Measurements from ENCODE around the gene PTH2. TPM values are rescaled to one million over a fixed set of nuclear protein-coding genes. Genes with fewer than 3 reads are reported as not detected.

The PTH2 gene
- total RNA-seq, 2 experiments from 2014 or later, result not detected

GRCh38 chr19:49441210-49441959, 18.1 kb upstream of the PTH2 start, which contains the start of gene SLC17A7:
Gene SLC17A7, minus strand, starts transcription at chr19:49441527. Its CDS starts 148 bp downstream, at chr19:49441379.
- peak; percentile 50 for DNase-seq
- Mint-ChIP-seq H3K4me3 (peak within 1 kb of the TSS; percentile 79), H3K36me3 (peaks cover 5% of the 10 kb centered on the region), H3K4me1 (peaks cover 27% of the 10 kb centered on the region), H3K27me3 (peaks cover 67% of the 10 kb centered on the region), H3K9me3 (no peaks in the 10 kb centered on the region), H3K27ac (no peak within 1 kb of the TSS)

- Mint-ChIP-seq H3K27ac (no peak overlapping the region), H3K4me1 (peaks cover 32% of the 10 kb centered on the region), H3K9me3 (no peaks in the 10 kb centered on the region), H3K36me3 (peaks cover 2% of the 10 kb centered on the region), H3K4me3 (no peak overlapping the region), H3K27me3 (peaks cover 75% of the 10 kb centered on the region)
- no peak for DNase-seq
Measured at GRCh38 chr19:49440439-49441209, 17.4 kb upstream of the PTH2 start.

DNA sequence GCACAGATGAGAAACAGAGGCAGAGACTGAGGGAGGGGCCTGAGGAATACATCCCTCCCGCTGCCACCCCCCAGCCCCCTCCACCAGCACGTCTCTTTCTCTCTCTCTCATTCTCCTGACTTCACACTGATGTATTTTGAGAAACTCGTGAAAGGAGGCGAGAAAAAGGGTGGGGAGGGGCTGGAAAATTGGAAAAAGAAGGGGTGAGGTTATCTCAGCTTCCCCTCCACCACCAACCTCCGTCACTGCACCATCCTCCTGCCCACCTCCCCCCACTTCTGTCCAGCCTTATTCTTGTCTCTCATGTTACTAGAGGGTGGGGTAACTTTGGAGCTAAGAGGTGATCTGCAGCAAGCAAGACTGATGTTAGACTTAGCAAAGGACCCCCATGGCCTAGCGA, 16.6 kb upstream of the PTH2 start:
- peaks cover 2% of the 10 kb centered on the region for H3K36me3 Mint-ChIP-seq
- H3K27ac Mint-ChIP-seq, result no peak overlapping the region
- no peaks in the 10 kb centered on the region for H3K9me3 Mint-ChIP-seq
- H3K4me1 Mint-ChIP-seq, result peaks cover 27% of the 10 kb centered on the region
- H3K4me3 Mint-ChIP-seq, result no peak overlapping the region
- H3K27me3 Mint-ChIP-seq, result peaks cover 83% of the 10 kb centered on the region
- DNase-seq, result no peak

DNA sequence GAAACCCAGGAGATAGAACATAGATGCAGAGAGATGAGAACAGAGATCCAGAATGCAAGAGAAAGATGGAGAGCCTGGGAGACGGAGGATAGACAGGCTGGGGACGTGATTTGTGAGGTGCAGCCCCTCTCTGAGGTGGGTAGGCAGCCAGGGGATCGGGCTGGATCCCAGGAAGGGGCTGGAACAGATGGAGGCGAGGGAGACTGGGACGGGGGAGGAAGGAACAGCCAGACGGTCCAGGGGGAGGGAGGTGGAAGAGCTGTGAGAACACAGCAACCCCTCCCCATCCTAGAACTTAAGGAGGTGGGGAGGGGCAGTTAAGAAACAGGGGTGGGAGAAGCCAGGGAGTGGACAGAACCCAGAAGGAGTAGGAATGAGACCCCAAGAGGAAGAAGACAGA, 15.0 kb upstream of the PTH2 start:
- Mint-ChIP-seq H3K4me3 (no peak overlapping the region), H3K27ac (no peak overlapping the region), H3K9me3 (no peaks in the 10 kb centered on the region), H3K36me3 (peaks cover 2% of the 10 kb centered on the region), H3K4me1 (peaks cover 28% of the 10 kb centered on the region), H3K27me3 (peaks cover 98% of the 10 kb centered on the region)
- DNase-seq, result no peak

GRCh38 chr19:49437231-49437630, 14.0 kb upstream of the PTH2 start:
- DNase-seq, result no peak
- Mint-ChIP-seq H3K9me3 (no peaks in the 10 kb centered on the region), H3K4me3 (no peak overlapping the region), H3K36me3 (peaks cover 2% of the 10 kb centered on the region), H3K27me3 (peaks cover 99% of the 10 kb centered on the region), H3K4me1 (peaks cover 27% of the 10 kb centered on the region), H3K27ac (no peak overlapping the region)

DNA sequence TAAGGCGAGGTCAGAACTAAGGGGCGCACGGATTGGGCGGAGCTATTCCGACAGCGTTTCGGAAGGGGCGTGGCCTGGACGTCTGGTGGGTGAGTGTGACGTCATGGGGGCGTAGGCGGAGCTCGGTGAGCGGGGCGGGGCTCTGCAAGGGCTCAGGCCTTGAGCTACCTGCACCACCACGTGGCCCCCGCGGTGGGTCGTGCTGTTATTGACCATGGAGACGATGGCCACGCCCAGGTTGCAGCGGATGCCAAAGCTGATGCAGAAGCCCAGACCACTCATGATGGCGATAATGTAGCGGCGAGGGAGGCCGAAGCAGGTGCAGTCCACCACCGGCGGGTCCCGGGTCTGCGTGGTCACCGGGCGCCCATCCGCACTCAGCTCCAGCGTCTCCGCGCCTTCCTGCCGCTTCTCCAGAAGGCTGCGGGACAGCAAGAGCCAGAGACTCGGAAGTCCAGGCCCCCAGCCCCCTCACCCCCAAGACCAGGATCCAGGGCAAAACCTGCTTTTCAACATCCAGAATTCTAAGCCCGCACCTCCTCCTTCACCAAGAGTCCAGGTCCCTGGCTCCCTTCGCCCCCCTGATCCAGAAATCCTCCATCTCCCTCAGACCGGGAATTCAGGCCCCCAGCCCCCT, 13.3 kb upstream of the PTH2 start:
- peaks cover 22% of the 10 kb centered on the region for H3K4me1 Mint-ChIP-seq
- H3K27me3 Mint-ChIP-seq, result peaks cover 99% of the 10 kb centered on the region
- no peak overlapping the region for H3K4me3 Mint-ChIP-seq
- peak; percentile 76 for DNase-seq
- peaks cover 2% of the 10 kb centered on the region for H3K36me3 Mint-ChIP-seq
- no peaks in the 10 kb centered on the region for H3K9me3 Mint-ChIP-seq
- no peak overlapping the region for H3K27ac Mint-ChIP-seq

DNA sequence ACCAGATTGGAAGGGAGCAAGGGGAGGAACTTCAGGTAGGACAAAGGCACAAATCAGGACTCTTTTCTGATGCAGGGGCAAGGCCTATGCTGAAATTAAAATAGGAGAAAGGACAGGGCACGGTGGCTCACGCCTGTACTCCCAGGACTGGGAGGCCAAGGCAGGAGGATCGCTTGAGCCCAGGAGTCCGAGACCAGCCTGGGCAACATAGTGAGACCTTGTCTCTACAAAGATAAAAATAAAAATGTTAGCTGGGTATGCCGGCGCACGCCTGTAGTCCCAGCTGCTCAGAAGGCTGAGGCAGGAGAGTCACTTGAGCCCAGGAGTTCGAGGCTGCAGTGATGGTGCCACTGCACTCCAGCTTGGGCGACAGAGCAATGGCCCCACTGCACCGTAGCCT, 12.4 kb upstream of the PTH2 start:
- Mint-ChIP-seq H3K4me3 (no peak overlapping the region), H3K27me3 (peaks cover 100% of the 10 kb centered on the region), H3K9me3 (no peaks in the 10 kb centered on the region), H3K27ac (no peak overlapping the region), H3K4me1 (peaks cover 18% of the 10 kb centered on the region), H3K36me3 (peaks cover 2% of the 10 kb centered on the region)
- no peak for DNase-seq

DNA sequence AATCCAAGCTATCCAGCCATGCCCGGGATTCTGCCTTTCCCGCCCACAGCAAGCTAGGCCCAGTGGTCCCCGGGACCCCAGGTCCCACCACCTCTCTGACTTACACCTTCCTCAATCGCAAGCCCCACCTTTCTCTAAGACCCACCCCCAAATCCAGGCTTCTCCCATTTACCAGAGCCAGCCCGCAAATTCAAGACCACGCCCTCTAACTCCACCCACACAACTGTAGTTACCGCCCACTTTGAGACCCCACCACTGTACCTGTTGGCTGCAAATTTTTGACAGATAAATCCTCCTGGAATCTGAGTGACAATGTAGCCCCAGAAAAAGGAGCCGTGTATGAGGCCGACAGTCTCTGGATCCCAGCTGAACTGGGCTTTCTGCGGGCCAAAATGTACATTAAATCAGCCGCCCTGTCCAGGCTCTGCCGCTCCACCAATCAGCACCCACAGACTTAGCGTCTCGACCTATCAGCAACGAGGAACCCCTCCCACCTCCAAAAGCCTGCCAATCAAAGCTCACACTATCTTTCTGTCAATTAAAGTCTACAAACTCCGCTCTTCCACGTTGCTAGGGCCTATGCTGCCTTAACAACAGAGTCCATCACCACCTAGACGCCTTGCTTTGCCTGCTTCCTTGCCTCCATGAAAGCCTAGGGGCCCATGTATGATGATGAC, 11.8 kb upstream of the PTH2 start:
- Mint-ChIP-seq H3K27me3 (peaks cover 100% of the 10 kb centered on the region), H3K27ac (no peak overlapping the region), H3K4me1 (peaks cover 19% of the 10 kb centered on the region), H3K36me3 (peaks cover 2% of the 10 kb centered on the region), H3K4me3 (no peak overlapping the region), H3K9me3 (no peaks in the 10 kb centered on the region)
- DNase-seq, result no peak

DNA sequence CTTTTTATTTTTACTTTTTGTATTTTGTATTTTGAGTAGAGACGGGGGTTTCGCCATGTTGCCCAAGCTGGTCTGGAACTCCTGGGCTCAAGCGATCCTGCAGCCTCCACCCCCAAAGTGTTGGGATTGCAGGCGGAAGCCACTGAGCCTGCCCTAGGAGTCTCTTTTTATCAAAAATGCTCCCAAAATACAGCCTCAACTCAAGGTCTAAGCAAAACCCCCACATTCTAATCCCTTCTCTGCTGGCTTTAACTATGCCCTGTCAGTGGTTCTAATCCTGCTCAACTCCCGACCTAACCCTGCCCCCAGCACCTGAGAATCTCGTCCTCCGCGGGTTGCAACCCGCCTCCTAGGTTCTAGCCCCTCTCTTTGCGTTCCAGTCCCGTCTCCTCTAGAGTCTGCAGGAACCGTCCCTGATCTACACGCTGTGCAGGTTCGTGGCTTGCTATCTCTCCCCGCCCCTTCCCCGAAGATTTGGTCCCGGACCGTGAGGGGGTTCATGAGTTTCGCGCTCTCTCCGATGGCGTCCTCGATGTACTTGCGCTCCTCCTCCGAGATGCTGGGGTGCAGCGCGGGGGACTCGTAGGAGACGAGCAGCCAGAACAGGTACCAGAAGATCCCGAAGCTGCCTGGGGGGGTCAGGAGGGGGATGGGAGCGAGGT, 10.1 kb upstream of the PTH2 start:
- DNase-seq, result no peak
- peaks cover 100% of the 10 kb centered on the region for H3K27me3 Mint-ChIP-seq
- no peaks in the 10 kb centered on the region for H3K9me3 Mint-ChIP-seq
- peaks cover 2% of the 10 kb centered on the region for H3K36me3 Mint-ChIP-seq
- H3K27ac Mint-ChIP-seq, result no peak overlapping the region
- H3K4me1 Mint-ChIP-seq, result peaks cover 24% of the 10 kb centered on the region
- H3K4me3 Mint-ChIP-seq, result no peak overlapping the region

GRCh38 chr19:49432141-49433073, 9.2 kb upstream of the PTH2 start:
- Mint-ChIP-seq H3K4me3 (no peak overlapping the region), H3K36me3 (peaks cover 2% of the 10 kb centered on the region), H3K4me1 (peaks cover 29% of the 10 kb centered on the region), H3K27ac (no peak overlapping the region), H3K9me3 (no peaks in the 10 kb centered on the region), H3K27me3 (peaks cover 100% of the 10 kb centered on the region)
- DNase-seq, result no peak

DNA sequence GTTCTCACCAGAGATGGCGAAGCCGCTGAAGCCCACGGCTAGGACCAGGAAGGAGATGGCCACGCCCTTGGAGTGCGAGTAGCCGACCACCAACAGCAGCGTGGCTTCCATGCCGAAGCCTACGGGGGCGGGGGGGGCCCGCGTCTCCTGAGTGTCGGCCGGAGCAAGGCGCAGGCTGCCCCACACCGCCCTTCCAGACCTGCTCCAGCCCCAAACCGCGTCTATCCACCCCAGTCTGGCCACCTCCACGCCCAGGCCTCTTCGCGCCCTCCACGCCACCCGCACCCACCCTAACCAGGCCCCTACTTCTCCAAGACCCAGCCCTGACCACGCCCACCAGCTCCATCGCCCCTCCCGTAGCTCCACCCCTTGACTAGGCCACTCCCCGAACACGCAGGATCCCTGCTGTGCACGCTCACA, 8.1 kb upstream of the PTH2 start:
- Mint-ChIP-seq H3K27me3 (peaks cover 100% of the 10 kb centered on the region), H3K9me3 (no peaks in the 10 kb centered on the region), H3K4me3 (no peak overlapping the region), H3K4me1 (peaks cover 31% of the 10 kb centered on the region), H3K36me3 (peaks cover 2% of the 10 kb centered on the region), H3K27ac (no peak overlapping the region)
- peak; percentile 33 for DNase-seq

DNA sequence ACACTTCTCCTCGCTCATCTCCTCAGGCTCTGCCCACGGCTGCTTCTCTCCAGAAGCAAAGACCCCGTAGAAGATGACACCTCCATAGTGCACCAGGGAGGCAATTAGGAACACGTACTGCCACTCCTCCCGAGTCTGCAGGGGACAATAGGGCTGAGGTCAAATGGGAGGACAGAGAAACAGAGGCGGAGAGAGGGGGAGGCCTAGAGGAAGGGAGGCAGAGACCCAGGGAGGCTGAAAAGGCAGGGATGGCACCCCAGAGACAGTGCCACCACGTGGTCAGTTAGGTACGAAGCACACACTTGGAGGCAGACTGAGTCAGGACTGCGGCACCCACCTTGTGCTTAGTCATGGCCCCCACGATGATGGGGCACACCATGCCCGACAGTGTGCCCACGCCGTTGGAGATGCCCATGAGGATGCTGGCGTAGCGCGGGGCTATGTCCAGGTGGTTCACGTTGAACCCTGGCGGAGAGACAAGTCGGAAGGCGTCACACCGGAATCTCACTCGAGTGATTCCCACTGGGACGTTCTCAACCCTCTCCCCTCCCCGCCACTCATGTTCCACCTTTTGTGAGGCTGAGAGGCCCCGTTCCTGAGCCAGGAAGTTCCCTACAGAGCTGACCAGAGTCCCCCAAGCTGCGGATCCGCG, 7.6 kb upstream of the PTH2 start:
- H3K27ac Mint-ChIP-seq, result no peak overlapping the region
- DNase-seq, result peak; percentile 38

GRCh38 chr19:49430172-49430677, 7.0 kb upstream of the PTH2 start:
- DNase-seq, result no peak
- Mint-ChIP-seq H3K27me3 (peaks cover 100% of the 10 kb centered on the region), H3K27ac (no peak overlapping the region), H3K4me1 (peaks cover 26% of the 10 kb centered on the region), H3K4me3 (no peak overlapping the region), H3K36me3 (no peaks in the 10 kb centered on the region), H3K9me3 (no peaks in the 10 kb centered on the region)

More for the DNA sequence above, 7.6 kb upstream of the PTH2 start:
- H3K4me3 Mint-ChIP-seq, result no peak overlapping the region
- no peaks in the 10 kb centered on the region for H3K9me3 Mint-ChIP-seq
- H3K4me1 Mint-ChIP-seq, result peaks cover 26% of the 10 kb centered on the region
- H3K27me3 Mint-ChIP-seq, result peaks cover 100% of the 10 kb centered on the region
- H3K36me3 Mint-ChIP-seq, result no peaks in the 10 kb centered on the region
